GM23248 (cell line): ENCODE measurements around the gene CFAP99.

Source experiments
- EZH2 ChIP-seq: fragments of 200-600 bp; sonication (generic); IDR thresholded peaks from 2 replicates; pipeline ENCODE4 v1.6.1; 2018; ENCODE audit warnings: antibody characterized with exemption, mild to moderate bottlenecking; ENCODE audit not compliant: insufficient read depth, poor library complexity, severe bottlenecking
- EZH2phosphoT487 ChIP-seq: fragments of 200-600 bp; sonication (generic); IDR thresholded peaks from 2 replicates; pipeline ENCODE4 v1.6.1; 2018; ENCODE audit warnings: antibody characterized with exemption, moderate library complexity, mild to moderate bottlenecking, low read depth; ENCODE audit not compliant: insufficient read depth

- TF ChIP-seq EZH2phosphoT487 (no peak), EZH2 (no peak)
Measured at GRCh38 chr4:2497931-2498330, 79.2 kb downstream of the CFAP99 start.
